Neural progenitor cell (in vitro differentiated cells): ENCODE results near the gene RBM12. TPM values are rescaled to one million over a fixed set of nuclear protein-coding genes. Genes with fewer than 3 reads are reported as not detected.

ENCODE experiments used
- DNase-seq: peaks from one replicate; pipeline ENCODE4 v3.0.0-alpha.2; 2016; ENCODE audit warnings: low spot score
- H2AFZ ChIP-seq: fragments of 200-600 bp; sonication (generic); replicated peaks from 2 replicates; pipeline ENCODE4 v1.6.1; 2016; ENCODE audit warnings: antibody characterized with exemption
- H3F3A ChIP-seq: fragments of 200-600 bp; sonication (generic); 2 replicates; pipeline ENCODE4 v1.6.1; 2016; ENCODE audit warnings: antibody characterized with exemption, low read depth
- H3K27ac ChIP-seq: fragments of 200-600 bp; sonication (generic); 2 replicates; pipeline ENCODE4 v1.5.1; 2016; ENCODE audit warnings: mild to moderate bottlenecking
- H3K27me3 ChIP-seq: fragments of 200-600 bp; sonication (generic); 2 replicates; pipeline ENCODE4 v1.6.1; 2016; ENCODE audit warnings: mild to moderate bottlenecking, moderate library complexity
- H3K36me3 ChIP-seq: fragments of 200-600 bp; sonication (generic); 2 replicates; pipeline ENCODE4 v1.5.1; 2016
- H3K4me1 ChIP-seq: fragments of 200-600 bp; sonication (generic); 2 replicates; pipeline ENCODE4 v1.6.1; 2016; ENCODE audit warnings: mixed run types
- H3K4me2 ChIP-seq: fragments of 200-600 bp; sonication (generic); 2 replicates; pipeline ENCODE4 v1.6.1; 2016
- H3K4me3 ChIP-seq: fragments of 200-600 bp; sonication (generic); 2 replicates; pipeline ENCODE4 v1.5.1; 2016
- H3K79me2 ChIP-seq: fragments of 200-600 bp; sonication (generic); 2 replicates; pipeline ENCODE4 v1.6.1; 2016; ENCODE audit warnings: low read depth
- H3K9ac ChIP-seq: fragments of 200-600 bp; sonication (generic); 2 replicates; pipeline ENCODE4 v1.6.1; 2016
- H3K9me3 ChIP-seq: fragments of 200-600 bp; sonication (generic); 2 replicates; pipeline ENCODE4 v1.5.1; 2016; ENCODE audit warnings: low read depth
- H4K20me1 ChIP-seq: fragments of 200-600 bp; sonication (generic); 2 replicates; pipeline ENCODE4 v1.6.1; 2016; ENCODE audit warnings: low read depth
- H3K27ac Mint-ChIP-seq: 3 replicates; pipeline ENCODE4 v1.8.0; 2021; ENCODE audit warnings: mixed read lengths
- H3K27me3 Mint-ChIP-seq: 2 replicates; pipeline ENCODE4 v1.8.0; 2022; ENCODE audit warnings: low read depth, mild to moderate bottlenecking, inconsistent platforms, moderate library complexity, mixed read lengths; ENCODE audit not compliant: insufficient read depth
- H3K36me3 Mint-ChIP-seq: 3 replicates; pipeline ENCODE4 v1.8.0; 2021; ENCODE audit warnings: mixed read lengths
- H3K4me1 Mint-ChIP-seq: 3 replicates; pipeline ENCODE4 v1.8.0; 2021; ENCODE audit warnings: mixed read lengths
- H3K4me3 Mint-ChIP-seq: 3 replicates; pipeline ENCODE4 v1.8.0; 2021; ENCODE audit warnings: mild to moderate bottlenecking, moderate library complexity, mixed read lengths
- H3K9me3 Mint-ChIP-seq: 3 replicates; pipeline ENCODE4 v1.8.0; 2020; ENCODE audit warnings: mixed read lengths
- EZH2 ChIP-seq: fragments of 200-600 bp; sonication (generic); IDR thresholded peaks from 2 replicates; pipeline ENCODE4 v1.6.1; 2017; ENCODE audit warnings: antibody characterized with exemption, mild to moderate bottlenecking, moderate library complexity
- EZH2phosphoT487 ChIP-seq: fragments of 200-600 bp; sonication (generic); IDR thresholded peaks from 2 replicates; pipeline ENCODE4 v1.6.1; 2017; ENCODE audit warnings: antibody characterized with exemption
- total RNA-seq: library from RNA; depleted of rRNA; stranded (reverse); fragments of >200 nt; gene quantifications from 2 replicates; pipeline ENCODE4 v1.2.3, GENCODE V29; 2015; ENCODE audit warnings: low replicate concordance
- TF ChIP-seq, protein P1 (sequence below): fragments of 200-600 bp; sonication (generic); IDR thresholded peaks from 2 replicates; pipeline ENCODE4 v1.5.1; 2017; ENCODE audit warnings: antibody characterized with exemption, mild to moderate bottlenecking

RBM12 gene
- total RNA-seq, 1 donor from 2014 or later, result 112 TPM

DNA sequence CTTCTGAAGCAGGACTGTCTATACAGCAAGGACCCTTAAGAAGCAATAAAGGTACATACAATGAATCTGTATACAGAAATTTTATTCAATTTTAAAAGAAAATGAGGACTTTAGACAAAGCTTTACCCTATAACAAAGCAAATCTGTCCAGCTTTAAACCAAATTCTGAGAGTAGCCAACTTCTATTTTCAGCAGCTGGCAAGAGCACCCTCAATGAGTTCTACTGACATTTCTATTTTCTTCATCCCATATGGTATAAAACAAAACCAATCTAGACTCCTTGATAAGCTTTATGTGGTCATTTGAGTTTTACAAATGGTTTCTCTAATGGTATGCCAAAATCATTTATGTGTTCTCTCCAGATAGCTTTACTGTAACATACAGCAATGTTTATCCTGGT lies 12.7 kb downstream of the RBM12 start:
- Mint-ChIP-seq H3K9me3 (no peaks in the 10 kb centered on the region), H3K27ac (no peak overlapping the region), H3K4me3 (no peak overlapping the region), H3K36me3 (peaks cover 40% of the 10 kb centered on the region), H3K4me1 (no peaks in the 10 kb centered on the region), H3K27me3 (no peaks in the 10 kb centered on the region)
- Histone ChIP-seq H3K36me3 (peaks cover 32% of the 10 kb centered on the region), H3K79me2 (peaks cover 100% of the 10 kb centered on the region), H3K4me2 (no peak overlapping the region), H3K4me1 (no peaks in the 10 kb centered on the region), H4K20me1 (peaks cover 99% of the 10 kb centered on the region), H2AFZ (no peak overlapping the region), H3K9me3 (no peaks in the 10 kb centered on the region), H3K9ac (no peak overlapping the region), H3K4me3 (no peak overlapping the region), H3K27me3 (no peaks in the 10 kb centered on the region), H3K27ac (no peak overlapping the region), H3F3A (peaks cover 17% of the 10 kb centered on the region)
- TF ChIP-seq EZH2phosphoT487 (no peak), EZH2 (no peak)
- TF ChIP-seq, protein P1, sequence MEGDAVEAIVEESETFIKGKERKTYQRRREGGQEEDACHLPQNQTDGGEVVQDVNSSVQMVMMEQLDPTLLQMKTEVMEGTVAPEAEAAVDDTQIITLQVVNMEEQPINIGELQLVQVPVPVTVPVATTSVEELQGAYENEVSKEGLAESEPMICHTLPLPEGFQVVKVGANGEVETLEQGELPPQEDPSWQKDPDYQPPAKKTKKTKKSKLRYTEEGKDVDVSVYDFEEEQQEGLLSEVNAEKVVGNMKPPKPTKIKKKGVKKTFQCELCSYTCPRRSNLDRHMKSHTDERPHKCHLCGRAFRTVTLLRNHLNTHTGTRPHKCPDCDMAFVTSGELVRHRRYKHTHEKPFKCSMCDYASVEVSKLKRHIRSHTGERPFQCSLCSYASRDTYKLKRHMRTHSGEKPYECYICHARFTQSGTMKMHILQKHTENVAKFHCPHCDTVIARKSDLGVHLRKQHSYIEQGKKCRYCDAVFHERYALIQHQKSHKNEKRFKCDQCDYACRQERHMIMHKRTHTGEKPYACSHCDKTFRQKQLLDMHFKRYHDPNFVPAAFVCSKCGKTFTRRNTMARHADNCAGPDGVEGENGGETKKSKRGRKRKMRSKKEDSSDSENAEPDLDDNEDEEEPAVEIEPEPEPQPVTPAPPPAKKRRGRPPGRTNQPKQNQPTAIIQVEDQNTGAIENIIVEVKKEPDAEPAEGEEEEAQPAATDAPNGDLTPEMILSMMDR, result no peak
- DNase-seq, result no peak

DNA sequence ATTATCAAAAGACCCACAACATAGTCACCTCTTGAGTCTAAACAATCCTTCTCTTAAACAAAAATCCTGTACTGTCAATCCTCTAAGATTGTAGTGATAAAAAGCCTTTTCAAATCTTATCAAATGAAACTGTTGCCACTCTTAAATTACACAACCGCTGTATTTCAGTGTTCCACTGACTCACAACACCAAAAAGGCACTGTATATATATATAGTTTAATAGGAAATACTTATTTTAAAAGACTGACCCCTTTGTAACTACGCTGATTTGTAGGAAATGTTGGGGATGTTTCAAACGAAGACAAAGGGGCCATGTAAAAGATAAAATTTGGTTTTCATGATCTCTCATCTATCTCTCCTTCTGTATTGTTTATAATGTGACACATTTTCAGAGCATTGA lies 14.1 kb downstream of the RBM12 start:
- no peaks in the 10 kb centered on the region for H3K9me3 ChIP-seq
- H3F3A ChIP-seq, result peaks cover 17% of the 10 kb centered on the region
- no peak for DNase-seq
- peaks cover 2% of the 10 kb centered on the region for H3K9me3 Mint-ChIP-seq
- no peak overlapping the region for H3K4me3 Mint-ChIP-seq
- H3K27ac Mint-ChIP-seq, result no peak overlapping the region
- no peak overlapping the region for H3K27ac ChIP-seq
- H3K4me2 ChIP-seq, result no peak overlapping the region
- no peaks in the 10 kb centered on the region for H3K4me1 ChIP-seq
- H2AFZ ChIP-seq, result no peak overlapping the region
- no peaks in the 10 kb centered on the region for H3K27me3 ChIP-seq
- H3K4me3 ChIP-seq, result no peak overlapping the region
- peaks cover 99% of the 10 kb centered on the region for H4K20me1 ChIP-seq
- TF ChIP-seq EZH2phosphoT487 (no peak), EZH2 (no peak)
- TF ChIP-seq, protein P1, result no peak
- H3K27me3 Mint-ChIP-seq, result no peaks in the 10 kb centered on the region
- peaks cover 100% of the 10 kb centered on the region for H3K79me2 ChIP-seq
- H3K4me1 Mint-ChIP-seq, result no peaks in the 10 kb centered on the region
- peaks cover 32% of the 10 kb centered on the region for H3K36me3 ChIP-seq
- H3K9ac ChIP-seq, result no peak overlapping the region
- peaks cover 38% of the 10 kb centered on the region for H3K36me3 Mint-ChIP-seq

DNA sequence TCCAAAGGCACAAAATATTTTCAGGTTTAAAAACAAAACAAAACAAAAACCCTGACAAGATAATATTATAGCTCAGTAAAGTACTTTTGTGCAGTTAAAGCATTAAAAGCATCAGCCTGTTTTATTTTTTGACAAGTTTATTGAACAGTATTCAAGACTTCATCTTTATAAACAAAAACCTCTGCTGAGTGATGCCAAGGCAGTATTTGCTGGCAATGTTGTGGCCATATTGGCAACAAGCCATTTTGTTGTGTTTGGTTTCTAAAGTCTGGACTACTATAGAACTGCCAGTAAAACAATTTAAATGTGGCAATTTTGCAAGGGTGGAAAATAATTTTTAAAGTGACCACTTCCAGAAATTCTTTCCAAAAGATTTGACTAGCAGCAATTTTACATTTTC lies 15.9 kb downstream of the RBM12 start:
- H3K27ac ChIP-seq, result no peak overlapping the region

More for the DNA sequence above, 15.9 kb downstream of the RBM12 start:
- Histone ChIP-seq H3K79me2 (peaks cover 100% of the 10 kb centered on the region), H3K4me2 (no peak overlapping the region), H3F3A (peaks cover 21% of the 10 kb centered on the region), H3K4me3 (no peak overlapping the region), H2AFZ (no peak overlapping the region), H3K36me3 (peaks cover 26% of the 10 kb centered on the region), H3K4me1 (no peaks in the 10 kb centered on the region), H3K27me3 (no peaks in the 10 kb centered on the region), H3K9ac (no peak overlapping the region), H3K9me3 (no peaks in the 10 kb centered on the region), H4K20me1 (peaks cover 99% of the 10 kb centered on the region)
- Mint-ChIP-seq H3K27me3 (no peaks in the 10 kb centered on the region), H3K27ac (no peak overlapping the region), H3K9me3 (peaks cover 2% of the 10 kb centered on the region), H3K36me3 (peaks cover 49% of the 10 kb centered on the region), H3K4me1 (no peaks in the 10 kb centered on the region), H3K4me3 (no peak overlapping the region)
- TF ChIP-seq EZH2 (no peak), EZH2phosphoT487 (no peak)
- TF ChIP-seq, protein P1, result no peak
- DNase-seq, result no peak
